ENCODE data around the gene NCAPG2. TPM values are rescaled to one million over a fixed set of nuclear protein-coding genes. Genes with fewer than 3 reads are reported as not detected.

NCAPG2 gene
- total and polyA plus RNA-seq, 2 experiments from 2014 or later, result 10.8 to 14.0 TPM

- peak in 1 of 2 donors; percentile 45 for DNase-seq (ENCODE audit: low read depth in 1 of 2, low spot score in 1 of 2)
- H3K27me3 ChIP-seq, result peaks cover 25% of the 10 kb centered on the region
- no peaks in the 10 kb centered on the region for H3K4me1 ChIP-seq (ENCODE audit: low read depth)
- no peaks in the 10 kb centered on the region for H3K9me3 ChIP-seq (ENCODE audit: low read depth)
- no peaks in the 10 kb centered on the region for H3K36me3 ChIP-seq
- H3K27ac ChIP-seq, result no peak overlapping the region
- no peak for TF ChIP-seq CTCF (IDR thresholded peaks at IDR 0.05; ENCODE audit: low read depth, low read length)
- H3K4me3 ChIP-seq, result no peak overlapping the region
Measured at GRCh38 chr7:158595068-158595467, 109.5 kb downstream of the NCAPG2 start.

DNA sequence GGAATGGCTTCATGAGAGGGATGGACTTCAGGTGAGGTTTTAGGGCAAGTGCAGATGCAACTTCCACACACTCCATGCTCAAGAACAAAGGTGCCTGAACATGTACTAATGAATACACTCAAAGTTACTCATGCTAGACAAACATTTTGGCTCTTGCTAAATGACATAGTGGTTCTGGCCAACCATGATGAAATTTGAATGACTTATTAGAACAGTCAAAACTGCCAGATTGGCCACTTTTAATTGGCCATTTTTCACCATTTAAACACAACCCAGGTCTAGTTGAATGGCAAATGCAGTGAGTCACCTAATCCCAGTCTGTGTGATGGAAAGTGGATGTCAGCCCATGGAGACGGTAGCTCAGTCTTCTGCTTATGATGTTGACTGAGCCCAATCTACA is 112.1 kb downstream of the NCAPG2 start:
- no peak for DNase-seq (ENCODE audit: low read depth in 1 of 2, low spot score in 1 of 2)
- no peaks in the 10 kb centered on the region for H3K36me3 ChIP-seq
- H3K4me3 ChIP-seq, result no peak overlapping the region
- no peaks in the 10 kb centered on the region for H3K4me1 ChIP-seq (ENCODE audit: low read depth)
- H3K9me3 ChIP-seq (ENCODE audit: low read depth), result no peaks in the 10 kb centered on the region
- no peak for TF ChIP-seq CTCF (IDR thresholded peaks at IDR 0.05; ENCODE audit: low read depth, low read length)
- H3K27ac ChIP-seq, result no peak overlapping the region
- peaks cover 48% of the 10 kb centered on the region for H3K27me3 ChIP-seq

- no peak overlapping the region for H3K27ac ChIP-seq
- no peaks in the 10 kb centered on the region for H3K4me1 ChIP-seq (ENCODE audit: low read depth)
- DNase-seq (ENCODE audit: low read depth in 1 of 2, low spot score in 1 of 2), result no peak
- H3K4me3 ChIP-seq, result no peak overlapping the region
- H3K27me3 ChIP-seq, result peaks cover 54% of the 10 kb centered on the region
- H3K36me3 ChIP-seq, result no peaks in the 10 kb centered on the region
- no peaks in the 10 kb centered on the region for H3K9me3 ChIP-seq (ENCODE audit: low read depth)
- TF ChIP-seq CTCF (IDR thresholded peaks at IDR 0.05; ENCODE audit: low read depth, low read length), result no peak
Measured at GRCh38 chr7:158591944-158592343, 112.7 kb downstream of the NCAPG2 start.

DNA sequence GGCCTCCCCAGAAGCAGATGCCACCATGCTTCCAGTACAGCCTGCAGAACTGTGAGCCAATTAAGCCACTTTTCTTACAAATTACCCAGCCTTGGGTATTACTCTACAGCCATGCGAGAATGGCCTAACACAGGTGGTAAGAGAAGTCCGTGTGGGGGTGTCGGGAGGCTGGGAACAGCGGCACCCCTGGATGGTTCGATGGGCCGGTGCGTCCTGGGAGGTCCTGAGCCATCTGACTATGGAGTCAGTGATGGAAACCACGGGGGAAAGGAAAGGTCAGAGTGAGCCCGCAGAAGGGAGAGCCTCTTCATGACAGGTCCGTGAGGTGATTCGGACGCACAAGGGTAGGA is 114.4 kb downstream of the NCAPG2 start:
- Histone ChIP-seq H3K27me3 (peaks cover 72% of the 10 kb centered on the region), H3K9me3 (ENCODE audit: low read depth) (no peaks in the 10 kb centered on the region), H3K27ac (no peak overlapping the region), H3K4me3 (no peak overlapping the region), H3K36me3 (no peaks in the 10 kb centered on the region), H3K4me1 (ENCODE audit: low read depth) (no peaks in the 10 kb centered on the region)
- no peak for DNase-seq (ENCODE audit: low read depth in 1 of 2, low spot score in 1 of 2)
- TF ChIP-seq CTCF (IDR thresholded peaks at IDR 0.05; ENCODE audit: low read depth, low read length), result no peak

- TF ChIP-seq CTCF (IDR thresholded peaks at IDR 0.05; ENCODE audit: low read depth, low read length), result no peak
- Histone ChIP-seq H3K9me3 (ENCODE audit: low read depth) (no peaks in the 10 kb centered on the region), H3K27ac (no peak overlapping the region), H3K36me3 (no peaks in the 10 kb centered on the region), H3K4me3 (no peak overlapping the region), H3K4me1 (ENCODE audit: low read depth) (no peaks in the 10 kb centered on the region), H3K27me3 (peaks cover 77% of the 10 kb centered on the region)
- DNase-seq (ENCODE audit: low read depth in 1 of 2, low spot score in 1 of 2), result no peak
Measured at GRCh38 chr7:158589653-158590052, 115.0 kb downstream of the NCAPG2 start.

DNA sequence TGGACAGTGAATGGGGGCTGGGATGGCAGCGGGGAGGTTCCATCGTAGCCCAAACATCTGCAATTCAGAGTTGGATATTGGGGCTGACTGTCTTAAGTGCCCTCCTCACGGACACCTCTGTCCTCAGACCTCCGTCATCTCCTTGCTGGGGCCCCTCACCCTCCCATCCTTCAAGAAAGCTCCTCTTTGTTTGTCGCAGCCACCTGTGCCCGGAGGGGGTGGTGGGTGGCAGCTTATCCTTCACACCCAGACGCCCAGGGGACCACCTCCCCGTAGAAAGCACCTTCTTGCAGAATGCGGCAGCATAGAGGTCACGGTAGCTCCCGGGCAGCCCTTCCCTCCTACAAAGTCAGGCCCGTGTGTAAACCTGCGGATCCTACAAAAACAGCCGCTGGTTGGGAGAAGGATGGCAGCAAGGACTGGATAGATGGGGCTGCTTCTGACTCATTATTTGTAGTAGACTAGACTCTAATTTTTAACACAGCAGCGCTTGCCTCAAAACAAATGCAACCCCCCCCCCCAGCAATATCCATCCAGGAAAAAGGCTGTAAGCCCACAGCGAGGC is 115.6 kb downstream of the NCAPG2 start:
- peaks cover 84% of the 10 kb centered on the region for H3K27me3 ChIP-seq
- no peak for TF ChIP-seq CTCF (IDR thresholded peaks at IDR 0.05; ENCODE audit: low read depth, low read length)
- no peak for DNase-seq (ENCODE audit: low read depth in 1 of 2, low spot score in 1 of 2)
- H3K9me3 ChIP-seq (ENCODE audit: low read depth), result no peaks in the 10 kb centered on the region
- no peaks in the 10 kb centered on the region for H3K4me1 ChIP-seq (ENCODE audit: low read depth)
- H3K36me3 ChIP-seq, result no peaks in the 10 kb centered on the region
- H3K27ac ChIP-seq, result no peak overlapping the region
- H3K4me3 ChIP-seq, result no peak overlapping the region

Measured in cardiac muscle cell (in vitro differentiated cells and primary cell).